B cell (primary cell): ENCODE data around the gene MUC4. TPM values are rescaled to one million over a fixed set of nuclear protein-coding genes. Genes with fewer than 3 reads are reported as not detected.

Experiments used
- ATAC-seq: fragments of 200-7000 bp; cut with Tn5 transposase; one replicate; pipeline ENCODE4 v1.10.0; 2021; ENCODE audit warnings: low read depth, mild to moderate bottlenecking, moderate number of reproducible peaks, moderate library complexity
- CTCF ChIA-PET: fragments of 350-600 bp; sonication (Branson Sonifier 250); formaldehyde crosslinking; loops from one replicate; lab custom pipeline; 2021; ENCODE audit warnings: antibody characterized with exemption, inconsistent platforms; lab: Charles Lee
- POLR2A ChIA-PET: fragments of 350-600 bp; sonication (Branson Sonifier 250); formaldehyde crosslinking; loops from one replicate; lab custom pipeline; 2021; ENCODE audit warnings: antibody characterized with exemption; lab: Charles Lee
- DNase-seq: peaks from one replicate; pipeline ENCODE4 v3.0.0; 2013
- H2AFZ ChIP-seq: 2 replicates; pipeline ENCODE4 v1.6.1; 2012; ENCODE audit warnings: mild to moderate bottlenecking, low read depth, low read length; ENCODE audit not compliant: insufficient read depth, poor library complexity, severe bottlenecking
- H3K27ac ChIP-seq, 2 donors: 1 replicate in 1 of 2; 2 replicates in 1 of 2; pipeline ENCODE4 v1.5.1; 2012 to 2013; ENCODE audit warnings: low read length in 2 of 2, mild to moderate bottlenecking in 2 of 2, moderate library complexity in 1 of 2
- H3K27me3 ChIP-seq, 4 experiments: fragments of 200-600 bp in 1 of 4; sonication (generic) in 1 of 4; replicated peaks in 1 of 4; 1 replicate in 2 of 4; 2 replicates in 2 of 4; pipeline versions ENCODE4 v1.6.1 to v1.7.0; 2013 to 2016; ENCODE audit warnings: low read length in 3 of 4, mild to moderate bottlenecking in 2 of 4, mixed read lengths in 1 of 4, moderate library complexity in 1 of 4; ENCODE audit not compliant: insufficient read depth in 4 of 4, control insufficient read depth in 3 of 4; ENCODE audit errors: control extremely low read depth in 1 of 4
- H3K36me3 ChIP-seq, 2 experiments: replicated peaks in 1 of 2; 1 replicate in 1 of 2; 2 replicates in 1 of 2; pipeline versions ENCODE4 v1.6.1 to v1.7.1; 2013; ENCODE audit warnings: low read length in 1 of 2; ENCODE audit not compliant: insufficient read depth in 2 of 2, control insufficient read depth in 1 of 2; ENCODE audit errors: control extremely low read depth in 1 of 2, extremely low read depth in 1 of 2
- H3K4me1 ChIP-seq, 2 donors: fragments of 200-600 bp in 1 of 2; sonication (generic) in 1 of 2; 1 replicate in 1 of 2; 2 replicates in 1 of 2; pipeline versions ENCODE4 v1.5.1 to v1.6.1; 2013 to 2017; ENCODE audit warnings: low read length in 2 of 2; ENCODE audit not compliant: control insufficient read depth in 2 of 2, insufficient read depth in 2 of 2
- H3K4me2 ChIP-seq: replicated peaks from 2 replicates; pipeline ENCODE3; 2012; ENCODE audit warnings: mild to moderate bottlenecking, low read depth, low read length; ENCODE audit not compliant: poor library complexity, severe bottlenecking
- H3K4me3 ChIP-seq, 5 experiments: fragments of 200-600 bp in 1 of 5; sonication (generic) in 1 of 5; 1 replicate in 3 of 5; 2 replicates in 2 of 5; pipeline versions ENCODE4 v1.5.1 to v1.7.0; 2011 to 2016; ENCODE audit warnings: low read length in 4 of 5, mild to moderate bottlenecking in 4 of 5, low read depth in 2 of 5, control low read depth in 1 of 5, moderate library complexity in 1 of 5; ENCODE audit not compliant: insufficient read depth in 1 of 5; ENCODE audit errors: control extremely low read depth in 1 of 5, extremely low read depth in 1 of 5
- H3K79me2 ChIP-seq: fragments of 200-600 bp; sonication (generic); one replicate; pipeline ENCODE4 v1.6.0; 2016; ENCODE audit warnings: low read length; ENCODE audit not compliant: control insufficient read depth, insufficient read depth
- H3K9ac ChIP-seq: fragments of 200-600 bp; sonication (generic); 2 replicates; pipeline ENCODE4 v1.6.1; 2017; ENCODE audit warnings: mild to moderate bottlenecking, low read length, moderate library complexity
- H3K9me3 ChIP-seq, 3 donors: one replicate each; pipeline versions ENCODE4 v1.6.1 to v1.7.1; 2013; ENCODE audit warnings: low read length in 2 of 3; ENCODE audit not compliant: control insufficient read depth in 2 of 3, insufficient read depth in 1 of 3; ENCODE audit errors: control extremely low read depth in 1 of 3
- H4K20me1 ChIP-seq: 2 replicates; pipeline ENCODE4 v1.6.0; 2012; ENCODE audit warnings: mild to moderate bottlenecking, low read length; ENCODE audit not compliant: insufficient read depth, control insufficient read depth, poor library complexity, severe bottlenecking
- H3K27ac Mint-ChIP-seq: one replicate; pipeline ENCODE4 v1.8.0; 2021; ENCODE audit warnings: mixed read lengths
- H3K27me3 Mint-ChIP-seq: one replicate; pipeline ENCODE4 v1.8.0; 2021; ENCODE audit warnings: mixed read lengths
- H3K4me1 Mint-ChIP-seq: one replicate; pipeline ENCODE4 v1.8.0; 2021; ENCODE audit warnings: mixed read lengths
- H3K4me3 Mint-ChIP-seq: one replicate; pipeline ENCODE4 v1.8.0; 2021; ENCODE audit warnings: mixed read lengths
- H3K9me3 Mint-ChIP-seq: one replicate; pipeline ENCODE4 v1.8.0; 2022; ENCODE audit warnings: mixed read lengths; ENCODE audit not compliant: insufficient read depth
- EZH2 ChIP-seq: IDR thresholded peaks from 2 replicates; pipeline ENCODE4 v1.6.1; 2012; ENCODE audit warnings: borderline replicate concordance, low read depth, mild to moderate bottlenecking, moderate library complexity, low read length; ENCODE audit not compliant: insufficient read depth, poor library complexity, severe bottlenecking
- WGBS: methylation state at CpG from one replicate; pipeline ENCODE4 v1.1.5; 2013; ENCODE audit warnings: missing lambda C conversion rate; ENCODE audit not compliant: insufficient coverage; 5-methylcytosine and 5-hydroxymethylcytosine counted together
- intact Hi-C: fragments of 100-400 bp; cut with micrococcal nuclease; formaldehyde crosslinking; loops from one replicate; pipeline ENCODE4 v1.10.0; 2022
- polyA plus RNA-seq: library from polyadenylated mRNA; depleted of rRNA; stranded (reverse); fragments of >200 nt; gene quantifications from 2 replicates; pipeline ENCODE4 v1.2.3, GENCODE V29; 2012
- total RNA-seq, 2 donors: library from RNA; stranded (reverse); fragments of 120-200 nt in 1 of 2; gene quantifications; 1 replicate in 1 of 2; 2 replicates in 1 of 2; pipeline versions ENCODE4 v1.2.3 to v1.2.4, GENCODE V29; 2013 to 2022
- TF ChIP-seq, protein P1 (sequence below): fragments of 200-600 bp; IDR thresholded peaks from one replicate; pipeline ENCODE4 v1.8.0; 2022; ENCODE audit warnings: antibody characterized with exemption, mild to moderate bottlenecking

Gene MUC4
- total and polyA plus RNA-seq, 2 donors (not counting 1 experiment from before 2014, with no cell fraction given), result 0.22 to 1.2 TPM

DNA sequence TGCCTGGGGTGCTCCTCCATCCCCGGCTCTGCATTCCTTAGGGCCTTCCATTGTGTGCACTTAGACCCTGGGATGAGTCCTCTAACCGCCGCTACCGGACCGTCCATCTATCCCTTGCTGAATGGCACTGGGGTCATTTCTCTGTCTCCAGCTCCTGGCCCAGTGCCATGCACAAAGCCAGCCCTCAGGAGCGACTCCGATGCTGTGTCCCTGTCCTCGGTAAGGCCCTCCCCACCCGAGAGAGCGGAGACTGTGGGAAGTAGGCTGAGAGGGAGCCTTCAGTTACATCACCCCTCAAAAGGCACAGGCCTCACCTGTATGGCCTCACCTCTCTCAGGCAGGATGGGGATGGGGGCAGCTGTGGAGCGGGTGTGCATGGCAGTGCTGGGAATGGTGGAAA is 33.8 kb downstream of the MUC4 start:
- 95% methylated on average over 7 of the region's 11 CpGs for WGBS
- H3K79me2 ChIP-seq, result no peaks in the 10 kb centered on the region
- CTCF ChIA-PET, result no interaction called here
- no peak for ATAC-seq
- intact Hi-C loops, result no loop called here
- no peak overlapping the region for H3K27ac Mint-ChIP-seq
- peaks cover 14% of the 10 kb centered on the region for H3K9me3 Mint-ChIP-seq
- H3K4me3 ChIP-seq, result no peak overlapping the region
- no peak overlapping the region for H3K4me3 Mint-ChIP-seq
- H3K9me3 ChIP-seq, result peaks cover 0 to 32% (median 0%) of the 10 kb centered on the region in 3 donors
- H3K36me3 ChIP-seq, result no peaks in the 10 kb centered on the region
- H3K27ac ChIP-seq, result no peak overlapping the region
- H3K27me3 ChIP-seq, result no peaks in the 10 kb centered on the region
- TF ChIP-seq, protein P1, sequence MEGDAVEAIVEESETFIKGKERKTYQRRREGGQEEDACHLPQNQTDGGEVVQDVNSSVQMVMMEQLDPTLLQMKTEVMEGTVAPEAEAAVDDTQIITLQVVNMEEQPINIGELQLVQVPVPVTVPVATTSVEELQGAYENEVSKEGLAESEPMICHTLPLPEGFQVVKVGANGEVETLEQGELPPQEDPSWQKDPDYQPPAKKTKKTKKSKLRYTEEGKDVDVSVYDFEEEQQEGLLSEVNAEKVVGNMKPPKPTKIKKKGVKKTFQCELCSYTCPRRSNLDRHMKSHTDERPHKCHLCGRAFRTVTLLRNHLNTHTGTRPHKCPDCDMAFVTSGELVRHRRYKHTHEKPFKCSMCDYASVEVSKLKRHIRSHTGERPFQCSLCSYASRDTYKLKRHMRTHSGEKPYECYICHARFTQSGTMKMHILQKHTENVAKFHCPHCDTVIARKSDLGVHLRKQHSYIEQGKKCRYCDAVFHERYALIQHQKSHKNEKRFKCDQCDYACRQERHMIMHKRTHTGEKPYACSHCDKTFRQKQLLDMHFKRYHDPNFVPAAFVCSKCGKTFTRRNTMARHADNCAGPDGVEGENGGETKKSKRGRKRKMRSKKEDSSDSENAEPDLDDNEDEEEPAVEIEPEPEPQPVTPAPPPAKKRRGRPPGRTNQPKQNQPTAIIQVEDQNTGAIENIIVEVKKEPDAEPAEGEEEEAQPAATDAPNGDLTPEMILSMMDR, result no peak
- TF ChIP-seq EZH2, result no peak
- POLR2A ChIA-PET, result no interaction called here
- peaks cover 19% of the 10 kb centered on the region for H3K4me1 Mint-ChIP-seq
- H2AFZ ChIP-seq, result no peak overlapping the region
- no peaks in the 10 kb centered on the region for H3K4me1 ChIP-seq
- no peak overlapping the region for H3K4me2 ChIP-seq
- no peak for DNase-seq
- no peaks in the 10 kb centered on the region for H3K27me3 Mint-ChIP-seq
- no peak overlapping the region for H3K9ac ChIP-seq
- no peaks in the 10 kb centered on the region for H4K20me1 ChIP-seq

DNA sequence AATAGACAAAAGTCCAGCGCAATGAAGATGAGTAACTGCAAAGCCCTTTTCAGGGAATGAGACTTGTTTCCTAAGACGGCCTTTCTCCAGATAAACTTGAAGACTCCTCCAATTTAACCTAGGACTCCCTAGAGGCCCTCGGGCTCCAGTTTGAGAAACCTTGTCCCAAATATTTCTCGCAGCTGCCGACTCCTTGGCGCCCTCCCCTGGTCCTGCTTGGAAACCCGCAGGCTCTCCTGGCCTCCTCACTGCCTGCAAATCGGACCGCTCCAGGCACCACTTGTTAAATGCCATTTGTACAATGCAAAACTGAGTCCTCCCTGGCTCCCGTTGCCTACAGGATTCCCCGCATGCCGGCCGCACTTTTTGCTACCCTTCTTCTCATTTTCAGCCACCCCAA is 36.8 kb downstream of the MUC4 start:
- H3K4me2 ChIP-seq, result no peak overlapping the region
- no peak for ATAC-seq
- H3K27ac ChIP-seq, result no peak overlapping the region
- ChIA-PET CTCF (no interaction called here), POLR2A (no interaction called here)
- no peak overlapping the region for H3K4me3 ChIP-seq
- no peaks in the 10 kb centered on the region for H3K27me3 ChIP-seq
- H2AFZ ChIP-seq, result no peak overlapping the region
- no peak overlapping the region for H3K9ac ChIP-seq
- H4K20me1 ChIP-seq, result no peaks in the 10 kb centered on the region
- 46% methylated on average over 13 of the region's 13 CpGs for WGBS
- H3K4me1 Mint-ChIP-seq, result no peaks in the 10 kb centered on the region
- H3K9me3 Mint-ChIP-seq, result no peaks in the 10 kb centered on the region
- H3K4me1 ChIP-seq, result no peaks in the 10 kb centered on the region
- H3K27me3 Mint-ChIP-seq, result no peaks in the 10 kb centered on the region
- H3K9me3 ChIP-seq, result peaks cover 0 to 11% (median 0%) of the 10 kb centered on the region in 3 donors
- no peak overlapping the region for H3K4me3 Mint-ChIP-seq
- H3K36me3 ChIP-seq, result no peaks in the 10 kb centered on the region
- TF ChIP-seq, protein P1, result no peak
- TF ChIP-seq EZH2, result no peak
- intact Hi-C loops, result no loop called here
- no peak overlapping the region for H3K27ac Mint-ChIP-seq
- no peak for DNase-seq
- H3K79me2 ChIP-seq, result no peaks in the 10 kb centered on the region
